Tibial nerve (tissue), 4 donors: ENCODE measurements around the gene UGGT2.

ENCODE experiments used
- EP300 ChIP-seq, 2 donors: sonication (generic); formaldehyde crosslinking; IDR thresholded peaks; one replicate each; pipeline ENCODE4 v1.6.1; 2017; ENCODE audit warnings: antibody characterized with exemption in 2 of 2, mild to moderate bottlenecking in 1 of 2
- POLR2A ChIP-seq, 2 donors: fragments of 450-650 bp; IDR thresholded peaks; one replicate each; pipeline ENCODE4 v1.6.1; 2017; ENCODE audit warnings: antibody characterized with exemption in 2 of 2, mild to moderate bottlenecking in 2 of 2, moderate library complexity in 2 of 2
- TF ChIP-seq, protein P1 (sequence below), 5 experiments: fragments of 200-600 bp in 3 of 5; fragments of 450-650 bp in 2 of 5; sonication (generic) in 3 of 5; IDR thresholded peaks; one replicate each; pipeline ENCODE4 v1.5.1; 2016 to 2019; ENCODE audit warnings: antibody characterized with exemption in 5 of 5, mild to moderate bottlenecking in 3 of 5, moderate library complexity in 2 of 5

GRCh38 chr13:96090240-96091101 is 37.3 kb upstream of the UGGT2 start:
- no peak for TF ChIP-seq POLR2A (IDR thresholded peaks at IDR 0.05)
- TF ChIP-seq, protein P1, sequence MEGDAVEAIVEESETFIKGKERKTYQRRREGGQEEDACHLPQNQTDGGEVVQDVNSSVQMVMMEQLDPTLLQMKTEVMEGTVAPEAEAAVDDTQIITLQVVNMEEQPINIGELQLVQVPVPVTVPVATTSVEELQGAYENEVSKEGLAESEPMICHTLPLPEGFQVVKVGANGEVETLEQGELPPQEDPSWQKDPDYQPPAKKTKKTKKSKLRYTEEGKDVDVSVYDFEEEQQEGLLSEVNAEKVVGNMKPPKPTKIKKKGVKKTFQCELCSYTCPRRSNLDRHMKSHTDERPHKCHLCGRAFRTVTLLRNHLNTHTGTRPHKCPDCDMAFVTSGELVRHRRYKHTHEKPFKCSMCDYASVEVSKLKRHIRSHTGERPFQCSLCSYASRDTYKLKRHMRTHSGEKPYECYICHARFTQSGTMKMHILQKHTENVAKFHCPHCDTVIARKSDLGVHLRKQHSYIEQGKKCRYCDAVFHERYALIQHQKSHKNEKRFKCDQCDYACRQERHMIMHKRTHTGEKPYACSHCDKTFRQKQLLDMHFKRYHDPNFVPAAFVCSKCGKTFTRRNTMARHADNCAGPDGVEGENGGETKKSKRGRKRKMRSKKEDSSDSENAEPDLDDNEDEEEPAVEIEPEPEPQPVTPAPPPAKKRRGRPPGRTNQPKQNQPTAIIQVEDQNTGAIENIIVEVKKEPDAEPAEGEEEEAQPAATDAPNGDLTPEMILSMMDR (IDR thresholded peaks at IDR 0.05) = no peak
- no peak for TF ChIP-seq EP300 (IDR thresholded peaks at IDR 0.05)
